ENCODE data around the gene OAT.

The OAT gene

GRCh38 chr10:124353896-124354295 is 64.8 kb downstream of the OAT start:
- no peak for DNase-seq (ENCODE audit: low spot score)

- DNase-seq (ENCODE audit: low spot score), result no peak
These were observed 65.5 kb downstream of the OAT start for GRCh38 chr10:124353091-124353815.

- no peak for DNase-seq (ENCODE audit: low spot score)
These were observed 67.1 kb downstream of the OAT start for GRCh38 chr10:124351481-124352220.

GRCh38 chr10:124350806-124351205 is 67.9 kb downstream of the OAT start:
- no peak for DNase-seq (ENCODE audit: low spot score)

DNA sequence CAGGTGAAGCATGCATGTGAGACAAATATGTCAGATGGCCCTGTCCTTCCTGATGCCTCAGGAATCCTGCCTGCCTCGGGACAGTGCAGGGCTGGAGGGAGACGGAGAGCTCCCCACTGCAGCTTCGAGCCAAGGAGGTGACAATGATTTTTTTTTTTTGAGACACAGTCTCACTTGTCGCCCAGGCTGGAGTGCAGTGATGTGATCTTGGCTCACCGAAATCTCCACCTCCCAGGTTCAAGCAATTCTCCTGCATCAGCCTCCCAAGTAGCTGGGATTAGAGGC is 68.8 kb downstream of the OAT start:
- DNase-seq (ENCODE audit: low spot score), result no peak

- no peak for DNase-seq (ENCODE audit: low spot score)
These were observed 69.3 kb downstream of the OAT start for GRCh38 chr10:124349231-124349995.

DNA sequence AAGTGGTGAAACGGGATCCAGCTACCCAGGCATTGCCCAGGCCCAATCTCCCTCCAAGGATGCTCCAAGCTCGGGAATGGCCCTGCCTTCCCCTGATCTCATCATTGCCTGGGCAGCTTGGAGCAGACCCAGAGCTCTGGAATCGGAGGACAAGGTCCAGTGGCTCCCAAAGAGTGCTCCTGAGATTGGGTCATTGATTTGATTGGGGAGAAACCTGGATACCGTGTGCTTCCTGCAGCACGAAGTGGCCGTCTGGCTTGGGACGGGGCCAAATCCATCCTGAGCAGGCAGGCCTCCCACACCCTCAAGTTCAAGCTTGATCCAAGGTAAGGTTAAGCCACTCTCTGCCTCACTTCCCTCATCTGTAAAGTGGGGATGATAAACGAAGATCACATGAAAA is 69.9 kb downstream of the OAT start:
- no peak for DNase-seq (ENCODE audit: low spot score)

- DNase-seq (ENCODE audit: low spot score), result no peak
These were observed 70.8 kb downstream of the OAT start for GRCh38 chr10:124347956-124348355.
